ENCODE data around the gene TAF15. TPM values are rescaled to one million over a fixed set of nuclear protein-coding genes. Genes with fewer than 3 reads are reported as not detected.

Gene TAF15
- polyA plus RNA-seq, 2 donors: 89.5 to 110 TPM

GRCh38 chr17:35766903-35767510 is 42.3 kb upstream of the TAF15 start:
- WGBS, 2 donors: 40 to 43% methylated on average over 7 of the region's 7 CpGs
- no peak overlapping the region for H3K4me3 ChIP-seq (ENCODE audit: low read depth in 1 of 2, low read length in 2 of 2)
- peaks cover 0 to 2% of the 10 kb centered on the region in 2 donors for H3K9me3 ChIP-seq (ENCODE audit: control insufficient read depth in 2 of 2, insufficient read depth in 1 of 2, low read depth in 1 of 2, low read length in 1 of 2)
- no peak overlapping the region for H3K27ac ChIP-seq (ENCODE audit: low read depth in 2 of 2, low read length in 1 of 2)
- no peaks in the 10 kb centered on the region for H3K36me3 ChIP-seq (ENCODE audit: control insufficient read depth in 2 of 2, insufficient read depth in 2 of 2, low read length in 1 of 2)
- peaks cover 5 to 6% of the 10 kb centered on the region in 2 donors for H3K4me1 ChIP-seq (ENCODE audit: control insufficient read depth in 2 of 2, insufficient read depth in 2 of 2, low read length in 1 of 2)
- no peaks in the 10 kb centered on the region for H3K27me3 ChIP-seq (ENCODE audit: control insufficient read depth in 1 of 2, insufficient read depth in 2 of 2, low read length in 2 of 2)

GRCh38 chr17:35768797-35769196 is 40.5 kb upstream of the TAF15 start:
- H3K27me3 ChIP-seq (ENCODE audit: control insufficient read depth in 1 of 2, insufficient read depth in 2 of 2, low read length in 2 of 2): no peaks in the 10 kb centered on the region
- H3K4me1 ChIP-seq (ENCODE audit: control insufficient read depth in 2 of 2, insufficient read depth in 2 of 2, low read length in 1 of 2): peaks cover 5 to 8% of the 10 kb centered on the region in 2 donors
- no peaks in the 10 kb centered on the region for H3K36me3 ChIP-seq (ENCODE audit: control insufficient read depth in 2 of 2, insufficient read depth in 2 of 2, low read length in 1 of 2)
- no peak overlapping the region for H3K27ac ChIP-seq (ENCODE audit: low read depth in 2 of 2, low read length in 1 of 2)
- no peak overlapping the region for H3K4me3 ChIP-seq (ENCODE audit: low read depth in 1 of 2, low read length in 2 of 2)
- H3K9me3 ChIP-seq (ENCODE audit: control insufficient read depth in 2 of 2, insufficient read depth in 1 of 2, low read depth in 1 of 2, low read length in 1 of 2): peaks cover 0 to 2% of the 10 kb centered on the region in 2 donors
- WGBS, 2 donors: 88 to 95% methylated on average over 2 of the region's 2 CpGs

- 94 to 96% methylated on average over 48 of the region's 48 CpGs for WGBS, 2 donors
Observed at GRCh38 chr17:35769895-35770486, 39.3 kb upstream of the TAF15 start.

GRCh38 chr17:35773129-35773528 is 36.2 kb upstream of the TAF15 start:
- Histone ChIP-seq H3K36me3 (ENCODE audit: control insufficient read depth in 2 of 2, insufficient read depth in 2 of 2, low read length in 1 of 2) (peaks cover 0 to 2% of the 10 kb centered on the region in 2 donors), H3K4me1 (ENCODE audit: control insufficient read depth in 2 of 2, insufficient read depth in 2 of 2, low read length in 1 of 2) (peaks cover 4 to 12% of the 10 kb centered on the region in 2 donors), H3K27ac (ENCODE audit: low read depth in 2 of 2, low read length in 1 of 2) (peak overlapping the region in 1 of 2 donors; percentile 87), H3K4me3 (ENCODE audit: low read depth in 1 of 2, low read length in 2 of 2) (no peak overlapping the region), H3K27me3 (ENCODE audit: control insufficient read depth in 1 of 2, insufficient read depth in 2 of 2, low read length in 2 of 2) (no peaks in the 10 kb centered on the region), H3K9me3 (ENCODE audit: control insufficient read depth in 2 of 2, insufficient read depth in 1 of 2, low read depth in 1 of 2, low read length in 1 of 2) (peaks cover 0 to 2% of the 10 kb centered on the region in 2 donors)
- WGBS, 2 donors: 79 to 82% methylated on average over 20 of the region's 20 CpGs

More at GRCh38 chr17:35769895-35770486, 39.3 kb upstream of the TAF15 start:
- Histone ChIP-seq H3K4me3 (ENCODE audit: low read depth in 1 of 2, low read length in 2 of 2) (no peak overlapping the region), H3K36me3 (ENCODE audit: control insufficient read depth in 2 of 2, insufficient read depth in 2 of 2, low read length in 1 of 2) (no peaks in the 10 kb centered on the region), H3K27me3 (ENCODE audit: control insufficient read depth in 1 of 2, insufficient read depth in 2 of 2, low read length in 2 of 2) (no peaks in the 10 kb centered on the region), H3K27ac (ENCODE audit: low read depth in 2 of 2, low read length in 1 of 2) (no peak overlapping the region), H3K9me3 (ENCODE audit: control insufficient read depth in 2 of 2, insufficient read depth in 1 of 2, low read depth in 1 of 2, low read length in 1 of 2) (peaks cover 0 to 2% of the 10 kb centered on the region in 2 donors), H3K4me1 (ENCODE audit: control insufficient read depth in 2 of 2, insufficient read depth in 2 of 2, low read length in 1 of 2) (peaks cover 2 to 12% of the 10 kb centered on the region in 2 donors)

GRCh38 chr17:35773679-35774425 is 35.4 kb upstream of the TAF15 start:
- WGBS, 2 donors: 35 to 51% methylated on average over 10 of the region's 10 CpGs
- H3K9me3 ChIP-seq (ENCODE audit: control insufficient read depth in 2 of 2, insufficient read depth in 1 of 2, low read depth in 1 of 2, low read length in 1 of 2): peaks cover 0 to 2% of the 10 kb centered on the region in 2 donors
- peak overlapping the region; percentile 70 to 87 for H3K27ac ChIP-seq (ENCODE audit: low read depth in 2 of 2, low read length in 1 of 2)
- peaks cover 4 to 13% of the 10 kb centered on the region in 2 donors for H3K4me1 ChIP-seq (ENCODE audit: control insufficient read depth in 2 of 2, insufficient read depth in 2 of 2, low read length in 1 of 2)
- no peak overlapping the region for H3K4me3 ChIP-seq (ENCODE audit: low read depth in 1 of 2, low read length in 2 of 2)
- H3K27me3 ChIP-seq (ENCODE audit: control insufficient read depth in 1 of 2, insufficient read depth in 2 of 2, low read length in 2 of 2): no peaks in the 10 kb centered on the region
- peaks cover 0 to 2% of the 10 kb centered on the region in 2 donors for H3K36me3 ChIP-seq (ENCODE audit: control insufficient read depth in 2 of 2, insufficient read depth in 2 of 2, low read length in 1 of 2)

GRCh38 chr17:35774499-35774898 is 34.8 kb upstream of the TAF15 start:
- peak overlapping the region; percentile 70 to 87 for H3K27ac ChIP-seq (ENCODE audit: low read depth in 2 of 2, low read length in 1 of 2)
- peaks cover 0 to 2% of the 10 kb centered on the region in 2 donors for H3K9me3 ChIP-seq (ENCODE audit: control insufficient read depth in 2 of 2, insufficient read depth in 1 of 2, low read depth in 1 of 2, low read length in 1 of 2)
- 35 to 39% methylated on average over 4 to 5 of the region's 5 CpGs for WGBS, 2 donors
- no peaks in the 10 kb centered on the region for H3K27me3 ChIP-seq (ENCODE audit: control insufficient read depth in 1 of 2, insufficient read depth in 2 of 2, low read length in 2 of 2)
- peaks cover 4 to 14% of the 10 kb centered on the region in 2 donors for H3K4me1 ChIP-seq (ENCODE audit: control insufficient read depth in 2 of 2, insufficient read depth in 2 of 2, low read length in 1 of 2)
- no peak overlapping the region for H3K4me3 ChIP-seq (ENCODE audit: low read depth in 1 of 2, low read length in 2 of 2)
- peaks cover 0 to 2% of the 10 kb centered on the region in 2 donors for H3K36me3 ChIP-seq (ENCODE audit: control insufficient read depth in 2 of 2, insufficient read depth in 2 of 2, low read length in 1 of 2)

GRCh38 chr17:35775039-35775438 is 34.2 kb upstream of the TAF15 start:
- H3K4me1 ChIP-seq (ENCODE audit: control insufficient read depth in 2 of 2, insufficient read depth in 2 of 2, low read length in 1 of 2): peaks cover 4 to 14% of the 10 kb centered on the region in 2 donors
- peaks cover 0 to 2% of the 10 kb centered on the region in 2 donors for H3K36me3 ChIP-seq (ENCODE audit: control insufficient read depth in 2 of 2, insufficient read depth in 2 of 2, low read length in 1 of 2)
- H3K27me3 ChIP-seq (ENCODE audit: control insufficient read depth in 1 of 2, insufficient read depth in 2 of 2, low read length in 2 of 2): no peaks in the 10 kb centered on the region
- peak overlapping the region; percentile 70 to 87 for H3K27ac ChIP-seq (ENCODE audit: low read depth in 2 of 2, low read length in 1 of 2)
- WGBS, 2 donors: 56% methylated on average over 5 of the region's 5 CpGs
- peak overlapping the region in 1 of 2 donors; percentile 13 for H3K4me3 ChIP-seq (ENCODE audit: low read depth in 1 of 2, low read length in 2 of 2)
- H3K9me3 ChIP-seq (ENCODE audit: control insufficient read depth in 2 of 2, insufficient read depth in 1 of 2, low read depth in 1 of 2, low read length in 1 of 2): no peaks in the 10 kb centered on the region

GRCh38 chr17:35775583-35775982 is 33.7 kb upstream of the TAF15 start:
- H3K27ac ChIP-seq (ENCODE audit: low read depth in 2 of 2, low read length in 1 of 2): peak overlapping the region; percentile 70 to 87
- peaks cover 4 to 14% of the 10 kb centered on the region in 2 donors for H3K4me1 ChIP-seq (ENCODE audit: control insufficient read depth in 2 of 2, insufficient read depth in 2 of 2, low read length in 1 of 2)
- no peaks in the 10 kb centered on the region for H3K27me3 ChIP-seq (ENCODE audit: control insufficient read depth in 1 of 2, insufficient read depth in 2 of 2, low read length in 2 of 2)
- H3K36me3 ChIP-seq (ENCODE audit: control insufficient read depth in 2 of 2, insufficient read depth in 2 of 2, low read length in 1 of 2): peaks cover 0 to 2% of the 10 kb centered on the region in 2 donors
- H3K4me3 ChIP-seq (ENCODE audit: low read depth in 1 of 2, low read length in 2 of 2): peak overlapping the region in 1 of 2 donors; percentile 13
- WGBS, 2 donors: 41 to 43% methylated on average over 6 of the region's 6 CpGs
- no peaks in the 10 kb centered on the region for H3K9me3 ChIP-seq (ENCODE audit: control insufficient read depth in 2 of 2, insufficient read depth in 1 of 2, low read depth in 1 of 2, low read length in 1 of 2)

GRCh38 chr17:35778641-35779196 is 30.6 kb upstream of the TAF15 start:
- peaks cover 4 to 16% of the 10 kb centered on the region in 2 donors for H3K4me1 ChIP-seq (ENCODE audit: control insufficient read depth in 2 of 2, insufficient read depth in 2 of 2, low read length in 1 of 2)
- peaks cover 0 to 2% of the 10 kb centered on the region in 2 donors for H3K36me3 ChIP-seq (ENCODE audit: control insufficient read depth in 2 of 2, insufficient read depth in 2 of 2, low read length in 1 of 2)
- no peak overlapping the region for H3K4me3 ChIP-seq (ENCODE audit: low read depth in 1 of 2, low read length in 2 of 2)
- 87 to 88% methylated on average over 16 of the region's 16 CpGs for WGBS, 2 donors
- H3K27me3 ChIP-seq (ENCODE audit: control insufficient read depth in 1 of 2, insufficient read depth in 2 of 2, low read length in 2 of 2): no peaks in the 10 kb centered on the region
- peak overlapping the region; percentile 23 to 70 for H3K27ac ChIP-seq (ENCODE audit: low read depth in 2 of 2, low read length in 1 of 2)
- H3K9me3 ChIP-seq (ENCODE audit: control insufficient read depth in 2 of 2, insufficient read depth in 1 of 2, low read depth in 1 of 2, low read length in 1 of 2): no peaks in the 10 kb centered on the region

Measured in esophagus (tissue), 2 donors.